ENCODE measurements around the gene ABCA6.

DNA sequence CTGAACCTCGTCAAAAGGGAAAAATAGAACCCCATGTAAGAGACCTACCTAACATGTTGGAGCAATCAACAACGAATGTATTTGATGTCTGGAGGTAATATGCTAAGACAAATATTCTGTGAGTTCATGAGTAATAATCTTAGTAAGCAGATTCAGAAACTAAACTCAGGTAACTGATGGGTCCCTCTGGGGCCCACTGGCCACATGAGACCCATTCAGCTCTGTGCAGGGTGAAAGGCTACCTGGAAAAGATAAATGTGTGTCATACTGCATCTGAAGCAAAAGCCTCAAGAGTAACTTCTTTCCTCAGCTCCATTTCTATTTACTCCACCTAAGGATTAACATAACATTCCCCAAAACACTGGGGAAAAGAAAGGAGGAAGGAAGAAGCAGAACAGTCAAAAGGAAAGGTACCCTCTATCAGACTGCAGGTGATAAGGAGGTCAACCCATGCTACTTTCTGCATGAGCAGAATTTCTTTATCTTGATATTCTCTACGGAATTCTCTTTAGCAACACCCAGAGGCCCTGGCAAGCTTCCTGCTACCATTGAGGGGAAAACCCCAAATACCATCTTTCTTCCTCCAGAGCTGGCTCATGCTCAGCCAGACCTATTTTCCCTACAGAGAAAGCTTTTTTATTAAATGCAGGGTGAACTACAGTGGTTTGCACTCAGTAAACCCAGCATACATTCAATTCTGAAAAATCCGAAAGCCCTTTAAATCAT, 37.7 kb upstream of the ABCA6 start:
- no peak for TF ChIP-seq POLR2A (IDR thresholded peaks at IDR 0.05)
- no peak for TF ChIP-seq CTCF (IDR thresholded peaks at IDR 0.05)

Data from testis (tissue), 2 donors.